NCI-H1694 (cell line): Measurements from ENCODE around the gene PIGW.

ENCODE experiments used
- DNase-seq: peaks from one replicate; lab custom pipeline; 2025; lab: John Stamatoyannopoulos, UW

PIGW gene, protein sequence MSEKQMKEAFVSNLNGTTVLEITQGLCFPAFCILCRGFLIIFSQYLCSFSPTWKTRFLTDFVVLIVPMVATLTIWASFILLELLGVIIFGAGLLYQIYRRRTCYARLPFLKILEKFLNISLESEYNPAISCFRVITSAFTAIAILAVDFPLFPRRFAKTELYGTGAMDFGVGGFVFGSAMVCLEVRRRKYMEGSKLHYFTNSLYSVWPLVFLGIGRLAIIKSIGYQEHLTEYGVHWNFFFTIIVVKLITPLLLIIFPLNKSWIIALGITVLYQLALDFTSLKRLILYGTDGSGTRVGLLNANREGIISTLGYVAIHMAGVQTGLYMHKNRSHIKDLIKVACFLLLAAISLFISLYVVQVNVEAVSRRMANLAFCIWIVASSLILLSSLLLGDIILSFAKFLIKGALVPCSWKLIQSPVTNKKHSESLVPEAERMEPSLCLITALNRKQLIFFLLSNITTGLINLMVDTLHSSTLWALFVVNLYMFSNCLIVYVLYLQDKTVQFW

DNA sequence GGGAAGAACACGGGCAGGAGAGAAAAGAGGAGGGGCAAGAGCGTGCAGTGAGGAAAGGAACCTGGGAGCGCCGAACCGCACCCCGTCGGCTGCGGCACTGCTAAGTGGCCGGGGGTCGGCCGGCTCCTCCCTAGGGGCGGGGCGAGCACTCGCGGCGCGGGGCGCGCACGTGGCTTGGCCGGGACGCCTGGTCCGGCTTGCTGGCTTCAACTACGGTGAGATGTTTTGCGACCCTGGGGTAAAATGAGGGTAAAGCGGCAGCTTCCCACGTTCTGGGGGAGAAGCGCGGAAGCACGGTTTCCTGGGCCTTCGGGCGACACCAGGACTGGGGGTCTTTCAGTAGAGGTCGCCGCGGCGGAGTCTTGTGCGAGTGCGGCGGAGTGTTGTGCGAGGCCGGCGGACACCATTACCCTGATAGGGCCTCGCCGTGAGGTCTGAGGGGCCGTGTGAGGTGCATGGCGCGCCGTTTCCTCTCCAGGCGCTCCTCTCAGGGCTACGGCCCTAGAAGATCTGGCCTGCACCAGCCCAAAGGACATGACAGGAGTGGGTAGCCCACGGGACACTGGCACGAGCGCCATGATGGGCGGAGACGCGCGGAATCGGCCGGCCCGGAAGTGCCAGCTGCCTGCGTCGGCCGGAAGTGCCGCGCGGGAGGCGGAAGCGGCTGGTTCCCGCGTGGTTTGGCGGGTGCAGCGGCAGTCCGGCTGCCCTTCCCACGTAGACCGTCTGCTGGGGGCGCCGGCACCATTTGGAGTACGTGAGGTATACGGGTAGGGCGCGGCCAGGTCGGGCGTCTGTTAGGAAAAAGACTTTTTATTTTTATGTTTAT lies at the start of gene PIGW, which contains the start of gene MYO19:
Gene PIGW, plus strand, starts transcription at position 148 of the 829 bp plus-strand sequence. CDS start 2,115 bp downstream, outside the sequence.
Gene MYO19, minus strand, starts transcription at position 29 of the 829 bp plus-strand sequence. CDS start 2,330 bp downstream, outside the sequence.
- DNase-seq = peak; percentile 85

DNA sequence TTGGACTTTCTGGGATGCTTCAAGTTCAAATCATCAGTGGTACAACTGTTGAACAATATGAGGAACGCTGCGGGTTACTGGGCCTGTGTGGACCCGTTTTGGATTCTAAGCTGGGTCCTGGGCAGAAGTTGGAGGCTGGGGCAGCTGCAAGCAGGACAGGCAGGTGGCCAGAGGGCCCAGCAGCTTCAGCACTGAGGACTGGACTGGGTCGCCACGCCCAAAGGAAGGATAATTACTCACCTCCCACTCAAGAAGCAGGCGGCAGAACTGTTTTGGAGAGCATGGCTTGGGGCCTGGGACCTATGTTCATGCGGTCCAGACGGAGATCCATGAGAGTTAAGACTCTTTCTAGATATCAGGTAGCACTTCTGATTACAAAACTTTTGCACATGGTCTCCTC lies 49.8 kb upstream of the PIGW start:
- no peak for DNase-seq

DNA sequence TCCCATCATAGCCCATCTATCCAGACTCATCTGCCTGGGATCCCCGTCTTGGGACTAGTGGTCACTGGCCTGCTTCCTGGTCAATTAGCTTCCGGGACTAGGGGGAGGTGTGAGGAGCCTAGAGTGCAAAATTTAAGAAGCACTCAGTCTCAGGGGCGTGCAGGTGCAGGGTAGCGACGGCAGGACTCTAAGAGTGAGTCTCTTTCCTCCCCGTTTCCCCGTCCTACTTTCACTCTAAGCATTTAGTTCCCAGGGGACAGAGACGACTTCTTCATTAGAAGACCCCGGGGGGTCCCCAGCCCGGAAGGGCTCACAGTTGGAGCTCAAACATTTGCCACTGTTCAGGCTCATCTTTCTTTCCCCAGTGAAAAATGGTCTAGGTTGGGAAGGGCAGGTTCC lies 49.0 kb upstream of the PIGW start:
- DNase-seq = no peak

DNA sequence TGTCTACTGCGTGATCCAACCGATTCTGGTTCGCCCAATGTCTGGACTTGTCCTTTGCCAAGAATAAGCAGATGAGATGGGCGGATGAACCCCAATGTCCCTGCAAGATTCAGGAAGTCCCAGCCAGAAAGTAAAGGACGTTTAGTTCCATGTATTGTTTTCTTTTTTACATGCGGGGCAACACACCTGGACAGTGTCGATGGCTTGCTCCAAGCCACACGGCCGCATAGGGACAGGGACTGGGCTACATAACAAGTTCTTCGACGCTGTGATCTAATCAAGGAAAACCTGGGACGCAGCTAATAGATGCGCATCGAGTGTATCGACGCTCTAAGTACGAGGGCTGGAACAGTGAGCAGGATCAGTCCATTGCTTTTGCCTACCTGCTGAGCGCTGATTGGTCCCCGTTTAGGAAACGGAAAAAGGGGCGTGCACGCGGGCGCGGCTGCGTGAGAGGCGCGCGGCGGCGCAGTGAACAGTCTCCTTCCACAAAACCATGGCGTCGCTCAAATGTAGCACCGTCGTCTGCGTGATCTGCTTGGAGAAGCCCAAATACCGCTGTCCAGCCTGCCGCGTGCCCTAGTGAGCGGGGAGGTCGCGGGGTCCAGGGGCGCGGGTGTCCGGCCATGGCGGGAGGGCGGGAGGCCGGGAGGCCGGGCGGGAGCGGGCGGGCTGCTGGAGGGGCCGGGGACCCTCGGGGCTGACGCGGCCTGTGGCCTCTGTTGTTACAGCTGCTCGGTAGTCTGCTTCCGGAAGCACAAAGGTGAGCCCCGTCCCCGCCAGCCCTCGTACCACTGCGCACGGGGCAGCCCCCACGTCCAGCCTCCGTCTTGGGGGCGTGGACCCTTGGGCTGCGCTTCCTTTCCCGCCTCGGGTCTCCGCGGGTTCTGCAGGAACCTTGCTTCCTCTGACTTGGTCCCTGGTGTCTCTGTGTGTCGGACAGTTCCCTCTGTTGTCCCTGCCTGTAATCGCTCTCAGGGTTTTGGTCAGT lies 48.3 kb upstream of the PIGW start, which contains the start of gene ZNHIT3:
Gene ZNHIT3, plus strand, starts transcription at position 478 of the 991 bp plus-strand sequence. Its CDS starts 19 bp downstream, at position 497.
- DNase-seq = peak; percentile 93

DNA sequence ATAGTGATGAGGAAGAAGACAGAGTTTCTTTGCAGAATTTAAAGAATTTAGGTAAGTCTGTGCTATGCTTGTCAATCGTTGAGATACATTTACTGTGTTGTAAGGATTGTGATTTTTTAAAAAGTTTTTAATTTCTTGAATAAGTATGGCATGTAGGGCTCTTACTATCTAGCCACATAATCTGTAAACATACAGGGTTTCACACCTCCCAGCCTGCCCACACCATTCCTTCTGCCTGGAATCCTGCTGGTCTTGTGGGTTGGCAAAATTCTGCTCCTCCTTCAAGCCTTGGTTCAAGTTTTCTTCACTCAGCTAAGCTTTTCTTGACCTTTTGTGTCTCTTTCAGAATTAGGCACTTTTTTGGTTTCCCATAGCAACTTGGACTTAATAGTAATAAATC lies 40.8 kb upstream of the PIGW start:
- DNase-seq = no peak

DNA sequence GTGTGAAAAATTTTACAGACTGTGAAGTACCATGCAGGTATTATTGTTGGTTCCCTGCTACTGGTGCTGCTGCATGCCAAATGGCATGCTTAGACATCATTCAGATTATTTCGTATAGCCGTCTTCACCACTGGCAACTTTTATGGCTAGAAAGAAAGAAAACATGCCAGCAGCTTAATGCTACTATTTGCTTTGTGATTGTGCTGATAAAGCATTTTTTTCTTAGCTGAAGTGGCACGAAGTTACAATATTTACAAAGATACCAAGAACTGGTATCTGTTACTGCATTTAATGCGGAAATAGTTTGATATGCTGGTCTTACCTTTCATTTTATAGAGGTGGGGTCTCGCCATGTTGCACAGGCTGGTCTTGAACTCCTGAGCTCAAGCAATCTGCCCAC lies 40.1 kb upstream of the PIGW start:
- no peak for DNase-seq

DNA sequence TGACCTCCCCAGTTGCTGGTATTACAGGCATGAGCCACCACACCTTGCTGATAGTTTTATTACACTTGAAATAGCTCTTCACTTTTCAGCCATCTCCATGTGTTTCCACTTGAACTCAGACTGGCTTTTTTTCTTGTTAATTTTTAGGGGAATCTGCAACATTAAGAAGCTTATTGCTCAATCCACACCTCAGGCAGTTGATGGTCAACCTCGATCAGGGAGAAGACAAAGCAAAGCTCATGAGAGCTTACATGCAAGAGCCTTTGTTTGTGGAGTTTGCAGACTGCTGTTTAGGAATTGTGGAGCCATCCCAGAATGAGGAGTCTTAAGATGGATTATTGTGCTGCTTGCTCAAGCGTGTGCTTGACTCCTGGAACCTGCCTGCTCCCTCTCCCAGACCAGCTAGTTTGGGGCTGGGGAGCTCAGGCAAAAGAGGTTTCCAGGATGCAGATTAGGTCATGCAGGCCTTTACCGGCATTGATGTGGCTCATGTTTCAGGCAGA lies 39.7 kb upstream of the PIGW start:
- DNase-seq = no peak

DNA sequence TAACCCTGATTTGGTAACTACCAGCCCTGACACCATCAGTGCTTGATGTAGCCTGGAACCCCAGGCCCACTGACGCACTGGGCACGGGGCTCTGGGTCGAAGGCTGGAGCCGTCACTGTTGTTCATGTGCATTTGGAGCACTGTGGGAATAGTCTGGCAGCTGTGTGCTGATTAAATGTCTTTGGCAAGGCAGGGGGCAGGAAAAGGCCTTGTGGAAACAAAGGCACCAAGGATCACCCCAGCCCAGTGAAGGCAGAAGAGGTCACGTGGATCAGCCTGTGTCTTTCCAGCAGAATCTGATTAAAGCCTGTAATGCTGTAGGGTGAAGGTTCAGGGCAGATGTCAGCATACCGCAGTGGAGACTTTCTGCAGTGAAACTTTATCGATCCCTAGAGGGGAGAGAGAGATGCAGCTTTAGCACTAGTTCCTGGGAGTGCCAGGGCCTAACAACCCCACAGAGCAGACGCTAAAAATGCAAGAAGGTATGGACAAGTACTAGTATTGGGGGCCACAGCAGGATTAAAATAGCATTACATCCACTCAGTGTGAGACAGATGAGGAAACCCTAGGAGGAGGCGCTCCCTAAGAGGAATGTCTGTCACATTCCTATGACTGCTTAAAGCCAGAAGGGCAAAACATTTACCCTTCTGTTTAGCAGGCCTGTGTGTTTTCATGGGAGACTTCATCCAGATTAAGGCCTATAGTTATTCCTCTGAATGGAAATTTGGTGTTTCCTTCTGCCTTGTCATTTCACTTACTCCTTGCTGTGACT lies 38.6 kb upstream of the PIGW start:
- no peak for DNase-seq

DNA sequence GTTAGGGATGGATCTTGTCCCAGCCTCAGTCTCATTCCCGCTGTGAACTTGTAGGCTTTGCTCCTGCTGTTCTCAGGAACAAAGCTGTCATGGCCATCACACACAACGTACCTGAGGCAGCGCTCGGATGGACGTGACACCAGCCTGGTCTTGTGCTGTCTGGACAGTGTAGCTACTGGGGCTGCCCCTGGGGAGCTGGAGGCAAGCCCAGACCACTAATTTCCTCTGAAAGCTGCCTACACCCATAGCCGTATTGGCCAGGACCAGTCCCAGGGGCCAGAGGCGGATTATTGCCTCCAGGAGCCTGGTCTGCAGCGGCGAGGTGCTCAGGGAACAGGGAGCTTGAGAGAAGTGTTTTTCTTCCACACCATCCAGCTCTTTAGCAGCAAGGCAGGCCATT lies 36.6 kb upstream of the PIGW start:
- no peak for DNase-seq

DNA sequence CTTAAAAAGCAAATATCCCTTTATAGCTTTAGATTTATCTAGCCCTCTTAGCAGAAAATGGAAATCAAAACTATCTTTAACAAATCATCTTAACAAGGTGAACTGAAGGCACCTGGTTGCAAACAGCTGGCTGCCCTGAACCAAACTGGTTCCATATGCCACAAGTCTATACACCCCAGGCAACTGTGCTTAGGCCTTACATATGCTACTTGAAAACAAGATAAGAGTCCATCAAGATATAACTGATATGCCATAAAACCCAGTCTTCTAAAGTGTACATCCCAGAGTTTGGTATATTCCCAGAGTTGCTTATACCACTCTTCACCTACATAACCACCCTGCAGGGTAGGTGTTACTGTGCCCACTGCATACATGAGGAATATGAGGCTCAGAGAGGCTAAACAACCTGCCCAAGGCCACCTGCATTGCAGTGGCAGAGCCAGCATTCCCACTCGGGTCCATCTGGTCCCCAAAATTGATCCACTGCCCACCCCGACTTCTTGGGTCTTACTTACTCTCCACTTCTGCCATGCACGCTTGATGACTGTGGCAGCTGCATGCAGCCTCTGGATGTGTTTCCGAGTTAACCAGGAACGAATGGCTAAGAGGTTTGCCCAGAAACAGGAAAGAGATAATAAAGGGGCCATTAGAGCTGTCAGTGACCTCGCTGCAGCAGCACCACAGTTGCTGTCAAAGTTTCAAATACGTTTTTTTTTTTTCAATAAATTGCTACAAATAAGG lies 36.1 kb upstream of the PIGW start:
- DNase-seq = no peak

DNA sequence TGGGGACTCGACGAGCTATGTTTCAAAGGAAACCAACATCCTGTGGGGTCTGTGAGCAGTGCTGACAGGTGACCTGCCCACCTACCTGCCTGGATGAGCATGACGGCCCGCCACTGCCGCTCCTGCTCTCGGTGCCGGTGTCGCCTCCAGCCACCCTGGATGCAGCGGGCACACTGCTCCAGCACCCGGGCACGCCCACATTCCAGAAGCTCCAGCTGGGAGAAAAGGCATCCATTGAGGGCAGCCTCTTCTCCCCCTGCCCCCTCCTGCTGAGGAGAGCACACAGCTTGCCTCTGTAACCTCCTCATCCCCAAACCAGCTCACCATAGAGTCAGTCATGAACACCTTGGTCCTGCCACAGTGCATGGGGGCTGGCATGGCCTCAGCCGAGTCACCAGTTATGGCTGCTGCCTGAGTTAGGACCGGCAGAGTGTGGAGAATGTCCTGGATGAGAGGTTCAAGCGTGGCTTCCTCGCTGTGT lies 34.0 kb upstream of the PIGW start:
- DNase-seq = no peak

DNA sequence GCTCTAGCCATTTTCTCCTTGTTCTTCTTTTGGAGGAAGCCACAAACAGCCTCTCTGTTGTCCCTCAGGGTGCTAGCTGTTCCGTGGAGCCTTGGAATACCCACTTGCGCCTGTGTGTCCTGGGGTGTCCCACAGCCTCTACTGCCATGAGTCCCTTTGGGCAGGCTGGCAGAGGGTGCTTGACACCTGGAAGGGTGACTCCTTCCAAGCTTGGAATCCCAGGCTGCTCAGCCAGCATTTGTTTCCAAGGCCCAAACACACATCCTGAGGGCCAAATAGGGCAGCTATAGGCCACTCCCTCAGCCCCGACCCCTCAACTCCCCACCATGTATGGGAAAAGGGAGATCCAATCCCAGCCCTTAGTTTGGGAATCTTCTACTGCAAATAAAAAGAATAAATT lies 33.4 kb upstream of the PIGW start:
- DNase-seq = no peak

DNA sequence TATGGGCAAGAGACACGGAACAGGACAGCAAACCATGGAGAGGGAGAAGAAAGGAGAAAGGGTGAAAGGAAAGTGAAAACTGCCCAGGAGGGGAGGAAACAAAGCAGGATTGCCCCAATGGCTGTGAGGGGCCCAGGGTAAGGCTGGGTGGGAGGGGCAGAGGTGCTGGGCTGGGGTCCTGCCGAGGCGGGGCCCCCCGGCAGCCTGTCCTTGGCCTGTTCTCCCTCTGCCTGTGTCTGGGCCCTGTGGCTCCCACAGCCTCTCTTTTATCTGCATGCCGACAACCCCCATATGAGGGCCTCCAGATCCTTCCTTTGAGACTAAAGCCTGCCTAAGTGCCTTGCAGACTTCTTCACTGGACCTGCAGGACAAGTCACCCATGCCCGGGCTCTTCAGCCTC lies 32.8 kb upstream of the PIGW start:
- DNase-seq = no peak

DNA sequence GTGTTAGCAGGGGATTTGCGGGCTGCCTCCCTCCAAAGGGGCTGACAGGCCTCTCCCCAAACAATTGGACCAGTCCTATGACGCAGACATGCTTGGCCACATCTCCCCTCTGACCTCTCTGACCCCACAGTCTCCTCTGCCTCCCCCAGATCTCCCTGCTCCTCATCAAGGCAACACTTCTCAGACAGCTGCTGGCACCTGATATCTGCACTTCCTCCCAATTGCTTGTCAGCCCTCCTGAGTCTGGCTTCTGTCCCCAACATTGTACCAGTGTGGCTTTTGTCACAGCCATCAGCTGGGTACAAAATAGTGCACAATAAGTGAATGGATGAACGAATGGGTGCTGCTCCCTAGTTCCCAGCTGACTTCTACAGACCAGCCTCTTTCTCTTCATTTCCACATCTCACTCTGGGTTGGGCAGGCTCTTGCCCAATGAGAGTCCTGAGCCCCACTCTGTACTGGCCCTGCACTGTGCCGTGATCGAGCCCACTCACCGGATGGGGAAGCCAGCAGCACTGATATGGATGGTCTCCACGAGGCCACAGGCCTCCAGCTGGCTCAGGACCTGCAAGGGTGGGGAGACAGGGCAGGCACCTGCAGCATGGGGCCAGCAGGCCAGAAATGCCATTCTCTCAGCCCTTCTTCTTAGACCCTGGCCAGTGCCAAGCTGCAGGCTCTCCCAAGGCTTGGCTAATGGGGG lies 31.2 kb upstream of the PIGW start:
- DNase-seq = no peak

DNA sequence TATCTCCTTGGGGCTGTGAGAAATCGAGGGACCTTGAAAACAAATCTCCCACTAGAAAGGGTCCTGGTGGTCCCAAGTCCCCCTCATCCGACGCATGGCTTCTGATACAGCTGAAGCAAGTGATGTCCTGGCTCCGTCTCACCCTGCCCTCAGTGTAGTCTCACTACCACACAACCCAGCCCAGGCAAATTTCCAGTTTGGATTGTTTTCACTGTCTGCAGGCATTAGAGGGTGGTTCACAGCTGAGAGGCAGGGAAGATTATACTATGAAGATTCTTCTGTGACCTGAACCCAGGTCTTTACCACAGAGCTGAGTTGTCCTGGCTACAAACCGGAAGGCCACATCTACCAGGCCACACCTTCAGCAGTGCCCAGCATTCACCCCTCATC lies 30.6 kb upstream of the PIGW start:
- DNase-seq = no peak

DNA sequence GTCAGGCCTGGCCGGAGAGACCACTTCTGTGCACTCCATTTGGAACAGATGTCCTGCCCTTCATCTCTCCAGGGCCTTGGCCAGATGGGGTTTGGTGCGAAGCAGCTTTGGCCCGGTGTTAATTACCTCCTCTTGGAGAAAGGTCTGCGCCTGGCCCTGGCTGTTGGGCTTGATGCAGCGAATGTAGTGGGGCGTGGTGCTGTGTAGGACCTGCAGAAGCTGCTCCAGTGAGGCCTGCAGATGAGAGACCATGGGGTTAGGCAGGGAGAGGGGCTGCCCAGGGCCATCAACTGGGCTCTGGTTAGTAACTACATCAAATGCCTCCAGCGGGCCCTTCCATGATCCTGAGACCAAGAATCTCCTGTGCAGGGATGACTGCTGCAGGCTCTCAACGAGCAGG lies 29.6 kb upstream of the PIGW start:
- DNase-seq = no peak

DNA sequence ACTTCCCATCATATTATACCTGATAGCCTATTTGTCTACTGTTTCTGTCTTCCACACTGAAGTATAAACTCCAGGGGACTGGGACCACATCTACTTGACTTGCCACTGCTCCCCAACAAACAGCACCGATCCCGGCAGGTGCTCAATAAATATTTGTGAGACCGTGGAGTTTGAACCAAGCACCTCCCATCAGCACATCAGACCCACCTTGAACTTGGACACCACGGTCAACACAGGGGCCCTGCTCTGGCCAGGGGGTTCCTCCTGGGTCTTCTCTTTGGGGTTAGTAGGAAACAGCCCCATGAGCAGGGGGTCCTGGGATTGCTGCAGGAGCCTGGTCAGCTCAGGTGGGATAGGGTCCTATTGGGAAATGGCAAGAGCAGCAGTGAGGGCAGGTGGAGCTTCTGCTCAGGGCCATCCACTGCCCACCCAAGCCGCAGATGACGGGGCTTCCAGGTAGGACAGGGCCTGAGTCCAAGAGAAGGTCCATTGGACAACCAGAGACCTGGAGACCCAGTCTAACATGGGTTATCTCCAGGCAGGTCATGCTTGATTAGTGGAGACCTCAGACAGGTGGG lies 28.4 kb upstream of the PIGW start:
- DNase-seq = no peak

DNA sequence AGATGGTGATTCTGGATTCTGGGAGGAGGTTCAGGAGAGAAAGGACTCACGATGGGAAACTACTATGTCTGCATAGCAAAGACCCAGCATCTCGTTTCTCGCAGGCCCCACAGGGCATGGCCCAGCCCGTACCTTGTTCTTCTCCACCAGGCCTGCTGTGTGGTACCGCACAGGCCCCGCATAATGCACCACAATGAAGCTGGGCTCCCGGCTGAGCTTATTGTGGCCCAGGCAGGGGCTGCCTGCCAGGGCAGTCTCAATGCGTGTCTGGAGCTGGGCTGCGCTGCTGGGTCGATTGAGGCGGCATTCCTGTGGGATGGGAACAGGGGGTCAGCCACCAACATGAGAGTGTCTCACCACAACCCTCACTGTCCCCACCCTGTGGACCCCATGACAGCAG lies 28.0 kb upstream of the PIGW start:
- DNase-seq = no peak

DNA sequence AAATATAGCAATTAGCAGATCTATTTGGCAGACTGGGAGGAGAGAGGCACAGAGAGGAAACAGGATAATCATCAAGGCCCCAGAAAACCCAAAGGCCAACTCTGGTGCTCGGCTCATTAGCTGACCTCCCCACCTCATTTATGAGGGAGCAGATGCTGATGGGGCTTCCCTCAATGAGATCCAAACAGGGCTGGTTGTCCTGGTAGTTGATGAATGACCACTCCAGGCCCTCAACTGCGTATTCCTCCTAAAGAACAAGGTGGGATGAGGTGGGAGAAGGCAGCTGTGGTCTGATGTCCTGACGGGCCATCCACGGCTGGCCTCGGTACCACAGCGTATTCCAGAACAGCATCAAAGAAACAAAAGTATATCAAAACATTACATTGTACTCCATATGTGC lies 27.5 kb upstream of the PIGW start:
- DNase-seq = no peak
